SK-N-MC (cell line): Measurements from ENCODE around the gene RBM5.

Source experiments
- EZH2 ChIP-seq: fragments of 200-600 bp; sonication (generic); IDR thresholded peaks from one replicate; pipeline ENCODE4 v1.6.1; 2017; ENCODE audit warnings: antibody characterized with exemption
- POLR2AphosphoS5 ChIP-seq: IDR thresholded peaks from 2 replicates; pipeline ENCODE4 v1.6.1; 2012; ENCODE audit warnings: mild to moderate bottlenecking, low read depth, low read length, borderline replicate concordance

- TF ChIP-seq POLR2AphosphoS5 (no peak), EZH2 (no peak)
Measured at GRCh38 chr3:50167069-50167840, 78.5 kb downstream of the RBM5 start.
